T-helper 2 cell treated with Interferon-gamma antibody and Interleukin-4, amounts not matched to agents 100 ng/mL and 5 ng/mL, for 36 hours (primary cell): ENCODE results near the gene CD244. TPM values are rescaled to one million over a fixed set of nuclear protein-coding genes. Genes with fewer than 3 reads are reported as not detected.

Experiments used
- intact Hi-C: fragments of 100-400 bp; cut with micrococcal nuclease; formaldehyde crosslinking; loops from one replicate; pipeline ENCODE4 v1.15.1; 2023
- total RNA-seq: library from RNA; stranded (reverse); gene quantifications from 2 replicates; pipeline ENCODE4 v1.2.3, GENCODE V29; 2022

The CD244 gene
- total RNA-seq, 1 donor from 2014 or later = 0.70 TPM

DNA sequence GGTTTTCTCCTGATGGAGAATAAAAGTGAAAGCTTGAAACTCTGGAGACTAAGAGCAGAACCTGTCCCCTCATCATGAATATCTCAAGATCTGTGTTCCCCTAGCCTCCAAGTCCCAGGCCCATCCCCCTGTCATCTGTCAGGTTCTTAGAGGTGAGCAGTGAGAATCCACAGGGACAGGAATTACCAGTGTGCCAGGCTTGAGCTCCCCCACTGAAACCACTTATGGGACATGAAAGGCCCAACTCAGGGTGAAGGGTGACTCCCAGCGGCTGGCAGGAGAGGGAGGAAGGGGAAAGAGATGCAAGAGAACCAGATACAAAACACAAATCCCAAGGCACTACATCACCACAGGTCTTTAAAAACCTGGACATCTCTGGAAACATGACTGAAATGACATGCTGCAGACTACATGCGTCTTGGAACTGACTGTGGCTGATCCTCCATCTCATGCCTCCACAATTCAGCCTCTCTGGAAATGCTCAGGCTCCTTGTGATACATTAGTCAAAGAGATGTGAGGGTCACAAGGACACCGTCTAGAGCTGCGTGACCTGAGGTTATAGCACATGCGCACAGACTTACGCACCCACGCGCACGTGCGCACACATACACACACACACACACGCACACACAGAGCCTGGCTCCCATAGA lies 73.5 kb downstream of the CD244 start:
- intact Hi-C loops = no loop called here

DNA sequence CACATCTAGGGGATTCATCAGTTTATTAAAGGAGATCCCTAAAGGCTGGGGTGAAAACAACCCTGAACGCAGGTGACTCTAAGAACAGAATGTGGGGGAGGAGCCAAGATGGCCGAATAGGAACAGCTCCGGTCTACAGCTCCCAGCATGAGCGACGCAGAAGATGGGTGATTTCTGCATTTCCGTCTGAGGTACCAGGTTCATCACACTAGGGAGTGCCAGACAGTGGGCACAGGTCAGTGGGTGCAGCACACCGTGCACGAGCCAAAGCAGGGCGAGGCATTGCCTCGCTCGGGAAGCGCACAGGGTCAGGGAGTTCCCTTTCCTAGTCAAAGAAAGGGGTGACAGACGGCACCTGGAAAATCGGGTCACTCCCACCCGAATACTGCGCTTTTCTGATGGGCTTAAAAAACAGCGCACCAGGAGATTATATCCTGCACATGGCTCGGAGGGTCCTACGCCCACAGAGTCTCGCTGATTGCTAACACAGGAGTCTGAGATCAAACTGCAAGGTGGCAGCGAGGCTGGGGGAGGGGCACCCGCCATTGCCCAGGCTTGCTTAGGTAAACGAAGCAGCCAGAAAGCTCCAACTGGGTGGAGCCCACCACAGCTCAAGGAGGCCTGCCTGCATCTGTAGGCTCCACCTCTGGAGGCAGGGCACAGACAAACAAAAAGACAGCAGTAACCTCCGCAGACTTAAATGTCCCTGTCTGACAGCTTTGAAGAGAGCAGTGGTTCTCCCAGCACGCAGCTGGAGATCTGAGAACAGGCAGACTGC lies 79.5 kb downstream of the CD244 start:
- intact Hi-C loops = loop anchor here (1.0 kb wide), 1 partner anchor 13 kb away; the partner anchor contains the start of gene LY9

DNA sequence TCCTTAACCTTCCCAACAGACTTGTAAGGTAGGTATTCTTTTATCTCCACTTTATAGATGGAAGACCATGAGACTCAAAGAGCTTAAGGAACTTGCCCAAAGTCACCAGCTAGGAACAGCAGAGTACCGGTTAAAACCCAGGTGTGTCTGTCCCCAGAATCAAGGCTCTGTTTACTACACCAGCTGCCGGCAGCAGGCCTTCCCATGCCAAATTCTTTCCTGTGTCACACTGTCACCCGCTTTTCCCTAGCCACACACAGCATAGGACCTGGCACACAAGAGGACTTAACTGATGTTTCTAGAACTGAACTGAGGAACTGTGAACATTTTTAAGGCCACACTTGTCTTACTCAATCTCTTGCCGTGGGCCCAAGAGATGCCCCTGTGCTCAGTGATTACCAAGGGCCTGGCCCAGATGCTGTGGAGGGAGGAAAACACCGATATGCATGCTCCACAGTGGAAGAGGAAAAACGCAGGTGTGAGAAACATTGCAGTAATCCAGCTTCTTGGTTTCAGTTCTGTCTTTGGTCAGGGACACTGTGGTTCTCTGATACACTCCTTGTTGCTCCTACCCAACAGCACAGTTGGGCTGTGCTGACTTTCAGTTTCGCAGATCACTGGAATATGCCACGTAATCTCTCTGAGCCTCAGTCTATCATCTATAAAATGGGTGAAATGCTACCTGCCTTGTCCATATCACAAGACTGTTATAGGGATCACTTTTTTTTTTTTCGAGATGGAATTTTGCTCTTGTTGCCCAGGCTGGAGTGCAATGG lies 80.6 kb downstream of the CD244 start:
- intact Hi-C loops = loop anchor here (1.0 kb wide), 1 partner anchor 14 kb away; the partner anchor contains the start of gene LY9

DNA sequence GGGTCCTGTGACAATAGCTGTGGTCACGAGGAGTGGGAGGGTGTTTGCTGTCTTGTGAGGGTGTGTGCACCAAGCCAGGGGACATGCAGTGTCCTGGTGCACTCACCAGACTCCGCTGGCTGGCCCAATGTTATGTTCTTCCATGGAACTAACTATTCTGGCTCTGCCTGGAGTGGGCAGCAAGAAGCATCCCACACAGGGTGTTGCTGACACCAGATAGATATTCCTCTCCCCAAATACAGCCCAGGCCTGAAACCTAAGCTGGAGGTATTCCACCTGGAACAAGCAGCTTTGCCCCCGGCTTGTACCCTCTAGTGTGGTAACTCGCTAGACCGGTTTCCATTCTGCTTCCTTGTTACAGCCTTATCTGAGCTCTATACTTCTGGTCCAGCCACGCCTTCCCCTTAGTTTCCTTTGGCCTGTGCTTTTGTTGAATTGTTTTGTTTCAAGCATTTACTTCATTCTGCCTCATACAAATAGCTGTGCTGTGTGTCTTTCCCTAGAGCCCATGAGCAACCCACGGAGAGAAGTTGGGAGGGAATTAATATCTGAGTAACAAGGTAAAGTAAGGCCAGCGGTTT lies 81.4 kb downstream of the CD244 start:
- intact Hi-C loops = no loop called here

DNA sequence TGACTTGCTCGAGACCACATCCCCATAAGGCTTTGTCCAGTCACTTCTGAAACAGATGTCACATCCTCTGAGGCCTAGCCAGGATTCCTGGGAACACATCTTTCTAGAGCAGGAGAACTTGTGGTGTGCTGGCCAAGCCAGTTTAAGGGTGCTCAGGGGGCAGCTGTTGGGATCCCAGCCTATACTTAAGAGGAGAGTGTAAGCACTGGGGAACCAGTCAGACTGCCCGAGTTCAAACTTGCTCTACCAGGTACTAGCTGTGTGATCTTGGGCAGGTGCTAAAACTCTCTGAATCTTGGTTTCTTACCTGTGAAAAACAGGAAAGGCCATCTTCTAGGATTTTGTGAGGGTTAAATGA lies 82.3 kb downstream of the CD244 start:
- intact Hi-C loops = no loop called here

Other genes with a start within 250 kb of the CD244 start
- 58.9 and 63.6 TPM in 2 replicates for gene SLAMF1, start 215.8 kb downstream of the CD244 start, total RNA-seq
- gene CD48, start 151.1 kb downstream of the CD244 start, total RNA-seq = 204 and 216 TPM in 2 replicates
- gene SLAMF7, start 123.6 kb downstream of the CD244 start, total RNA-seq = 6.8 and 8.0 TPM in 2 replicates
- 8.5 and 9.2 TPM in 2 replicates for gene LY9, start 66.7 kb downstream of the CD244 start, total RNA-seq
- not detected in 2 replicates for gene ITLN1, start 22.3 kb upstream of the CD244 start, total RNA-seq
- not detected in 2 replicates for gene ITLN2, start 91.9 kb upstream of the CD244 start, total RNA-seq
- gene F11R, start 158.3 kb upstream of the CD244 start, total RNA-seq = 11.1 and 16.8 TPM in 2 replicates
- gene TSTD1, start 176.1 kb upstream of the CD244 start, total RNA-seq = 44.5 and 52.1 TPM in 2 replicates
- 75.8 and 78.5 TPM in 2 replicates for gene USF1, start 183.1 kb upstream of the CD244 start, total RNA-seq
- gene ARHGAP30, start 207.0 kb upstream of the CD244 start, total RNA-seq = 266 and 271 TPM in 2 replicates
- gene NECTIN4, start 226.7 kb upstream of the CD244 start, total RNA-seq = 0.05 and 0.18 TPM in 2 replicates
- 0.20 TPM in 1 of 2 replicates, not detected in the other for gene KLHDC9, start 235.5 kb upstream of the CD244 start, total RNA-seq